Transverse colon (tissue), 4 donors: ENCODE data around the gene GALR1.

Source experiments
- EP300 ChIP-seq: sonication (generic); formaldehyde crosslinking; IDR thresholded peaks from one replicate; pipeline ENCODE4 v1.6.1; 2017; ENCODE audit warnings: antibody characterized with exemption, low read depth
- POLR2A ChIP-seq: fragments of 450-650 bp; IDR thresholded peaks from one replicate; pipeline ENCODE4 v1.6.1; 2016; ENCODE audit warnings: antibody characterized with exemption, mild to moderate bottlenecking, moderate library complexity
- POLR2AphosphoS5 ChIP-seq, 3 donors: sonication (generic); formaldehyde crosslinking; IDR thresholded peaks; one replicate each; pipeline ENCODE4 v1.6.1; 2016; ENCODE audit warnings: antibody characterized with exemption in 3 of 3
- TF ChIP-seq, protein P1 (sequence below), 5 experiments: fragments of 200-600 bp in 3 of 5; fragments of 450-650 bp in 2 of 5; sonication (generic) in 3 of 5; IDR thresholded peaks; 1 replicate in 2 of 5; 2 replicates in 3 of 5; pipeline ENCODE4 v1.5.1; 2016 to 2017; ENCODE audit warnings: antibody characterized with exemption in 5 of 5, inconsistent platforms in 3 of 5, mild to moderate bottlenecking in 2 of 5, moderate library complexity in 1 of 5

DNA sequence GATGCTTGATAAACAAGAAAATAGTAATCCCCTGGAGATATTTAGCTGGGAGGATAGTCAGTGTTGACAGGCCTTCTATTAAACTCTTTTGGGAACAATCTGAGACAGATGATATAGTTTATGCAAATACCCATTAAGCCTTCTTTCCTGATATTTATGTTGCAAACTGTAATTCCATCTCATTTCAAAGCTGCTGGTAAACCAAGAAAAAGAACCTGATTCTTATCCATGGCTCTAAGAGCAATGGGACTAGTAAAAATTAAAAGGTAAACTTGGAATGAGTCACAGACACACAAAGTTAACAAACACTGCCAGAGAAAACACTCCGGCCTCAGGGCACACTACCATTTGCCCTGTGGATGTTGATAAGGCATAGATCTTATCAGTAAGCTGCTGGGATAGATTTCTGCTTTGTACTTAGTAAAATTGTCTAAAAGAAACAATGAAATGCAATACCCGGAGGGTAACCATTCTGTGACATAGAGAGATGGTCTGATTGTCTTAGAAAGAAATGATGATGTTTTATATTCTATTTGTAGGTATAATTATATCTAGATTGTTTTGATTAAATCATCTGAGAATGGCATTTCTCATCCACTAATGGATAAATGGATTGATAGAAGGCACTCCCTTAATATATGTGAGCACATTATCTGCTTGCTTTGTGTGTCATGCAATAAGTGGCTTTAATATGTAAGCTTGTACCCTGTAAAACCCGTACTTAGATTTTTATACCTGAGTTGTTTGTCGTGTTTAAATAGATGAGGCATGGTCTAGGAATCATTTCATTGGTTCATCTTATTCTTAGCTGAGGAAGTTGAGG, 13.2 kb downstream of the GALR1 start:
- TF ChIP-seq, protein P1, sequence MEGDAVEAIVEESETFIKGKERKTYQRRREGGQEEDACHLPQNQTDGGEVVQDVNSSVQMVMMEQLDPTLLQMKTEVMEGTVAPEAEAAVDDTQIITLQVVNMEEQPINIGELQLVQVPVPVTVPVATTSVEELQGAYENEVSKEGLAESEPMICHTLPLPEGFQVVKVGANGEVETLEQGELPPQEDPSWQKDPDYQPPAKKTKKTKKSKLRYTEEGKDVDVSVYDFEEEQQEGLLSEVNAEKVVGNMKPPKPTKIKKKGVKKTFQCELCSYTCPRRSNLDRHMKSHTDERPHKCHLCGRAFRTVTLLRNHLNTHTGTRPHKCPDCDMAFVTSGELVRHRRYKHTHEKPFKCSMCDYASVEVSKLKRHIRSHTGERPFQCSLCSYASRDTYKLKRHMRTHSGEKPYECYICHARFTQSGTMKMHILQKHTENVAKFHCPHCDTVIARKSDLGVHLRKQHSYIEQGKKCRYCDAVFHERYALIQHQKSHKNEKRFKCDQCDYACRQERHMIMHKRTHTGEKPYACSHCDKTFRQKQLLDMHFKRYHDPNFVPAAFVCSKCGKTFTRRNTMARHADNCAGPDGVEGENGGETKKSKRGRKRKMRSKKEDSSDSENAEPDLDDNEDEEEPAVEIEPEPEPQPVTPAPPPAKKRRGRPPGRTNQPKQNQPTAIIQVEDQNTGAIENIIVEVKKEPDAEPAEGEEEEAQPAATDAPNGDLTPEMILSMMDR (IDR thresholded peaks at IDR 0.05), result no peak
- no peak for TF ChIP-seq POLR2AphosphoS5 (IDR thresholded peaks at IDR 0.05)
- no peak for TF ChIP-seq POLR2A
- no peak for TF ChIP-seq EP300
